Activated B cell treated with CpG ODN at 0.5 μM for 24 hours (primary cell): ENCODE measurements around the gene TMEFF2. TPM values are rescaled to one million over a fixed set of nuclear protein-coding genes. Genes with fewer than 3 reads are reported as not detected.

Source experiments
- ATAC-seq: fragments of 200-7000 bp; cut with Tn5 transposase; one replicate; pipeline ENCODE4 v1.10.0; 2021; ENCODE audit warnings: low read depth, mild to moderate bottlenecking, moderate library complexity
- CTCF ChIA-PET: fragments of 350-600 bp; sonication (Branson Sonifier 250); formaldehyde crosslinking; loops from one replicate; lab custom pipeline; 2021; ENCODE audit warnings: antibody characterized with exemption; lab: Charles Lee
- POLR2A ChIA-PET: fragments of 350-600 bp; sonication (Branson Sonifier 250); formaldehyde crosslinking; loops from one replicate; lab custom pipeline; 2021; ENCODE audit warnings: antibody characterized with exemption; lab: Charles Lee
- DNase-seq: peaks from one replicate; pipeline ENCODE4 v3.0.0; 2022
- H3K27ac Mint-ChIP-seq: one replicate; pipeline ENCODE4 v1.8.0; 2020; ENCODE audit warnings: mixed read lengths
- H3K27me3 Mint-ChIP-seq: one replicate; pipeline ENCODE4 v1.8.0; 2021; ENCODE audit warnings: mixed read lengths
- H3K36me3 Mint-ChIP-seq: one replicate; pipeline ENCODE4 v1.8.0; 2021; ENCODE audit warnings: low read depth, mixed read lengths
- H3K4me1 Mint-ChIP-seq: one replicate; pipeline ENCODE4 v1.8.0; 2021; ENCODE audit warnings: mixed read lengths
- H3K4me3 Mint-ChIP-seq: one replicate; pipeline ENCODE4 v1.8.0; 2020; ENCODE audit warnings: mild to moderate bottlenecking, mixed read lengths
- H3K9me3 Mint-ChIP-seq: one replicate; pipeline ENCODE4 v1.8.0; 2020; ENCODE audit warnings: mixed read lengths
- CTCF ChIP-seq: fragments of 200-600 bp; IDR thresholded peaks from one replicate; pipeline ENCODE4 v1.8.0; 2022; ENCODE audit warnings: antibody characterized with exemption, mild to moderate bottlenecking
- intact Hi-C: fragments of 100-400 bp; cut with micrococcal nuclease; formaldehyde crosslinking; loops from one replicate; pipeline ENCODE4 v1.15.1; 2024
- total RNA-seq: library from RNA; stranded (reverse); gene quantifications from 2 replicates; pipeline ENCODE4 v1.2.3, GENCODE V29; 2022

Gene TMEFF2
- total RNA-seq, 1 donor from 2014 or later, result not detected

DNA sequence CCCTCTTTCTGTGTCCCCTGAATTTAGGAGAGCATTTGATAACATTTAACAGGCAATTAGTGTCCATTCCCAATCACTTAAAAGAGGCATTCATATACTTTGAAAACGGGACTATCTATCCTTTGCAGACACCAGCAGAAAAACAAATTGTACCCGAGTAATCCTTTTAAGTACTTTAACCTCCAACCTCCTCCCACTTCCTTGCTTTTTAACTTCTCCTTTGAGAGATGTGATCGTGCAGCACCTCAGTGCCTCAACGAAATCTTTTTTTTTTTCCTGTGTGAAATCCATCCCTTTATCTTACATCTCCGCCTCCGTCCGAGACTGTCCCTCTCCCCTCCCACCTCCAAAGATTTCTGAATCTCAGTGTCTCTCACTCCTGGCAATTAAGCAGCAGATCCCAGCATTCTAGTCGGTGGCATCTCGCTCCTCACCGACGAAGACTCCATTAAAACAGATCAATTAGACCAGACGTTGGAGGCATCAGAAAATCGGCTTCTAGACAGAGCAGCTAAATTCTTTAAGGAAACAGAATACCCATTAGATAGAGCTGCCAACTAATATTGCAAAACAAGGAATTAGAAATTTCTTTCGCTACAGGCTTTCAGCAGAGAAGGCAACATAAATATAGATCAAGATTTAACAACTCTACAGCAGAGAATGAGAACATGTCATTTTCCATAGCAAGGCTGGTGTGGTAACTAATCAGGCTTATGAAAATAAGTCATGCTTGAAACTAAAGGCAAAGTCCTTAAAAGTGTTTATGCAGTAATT lies 1.9 kb upstream of the TMEFF2 start:
- peak overlapping the region; percentile 78 for H3K4me3 Mint-ChIP-seq
- no peaks in the 10 kb centered on the region for H3K36me3 Mint-ChIP-seq
- ChIA-PET CTCF (no interaction called here), POLR2A (no interaction called here)
- intact Hi-C loops, result no loop called here
- peaks cover 31% of the 10 kb centered on the region for H3K4me1 Mint-ChIP-seq
- DNase-seq (no peak), ATAC-seq (no peak)
- peaks cover 51% of the 10 kb centered on the region for H3K27me3 Mint-ChIP-seq
- H3K9me3 Mint-ChIP-seq, result no peaks in the 10 kb centered on the region
- H3K27ac Mint-ChIP-seq, result no peak overlapping the region
- TF ChIP-seq CTCF, result no peak

DNA sequence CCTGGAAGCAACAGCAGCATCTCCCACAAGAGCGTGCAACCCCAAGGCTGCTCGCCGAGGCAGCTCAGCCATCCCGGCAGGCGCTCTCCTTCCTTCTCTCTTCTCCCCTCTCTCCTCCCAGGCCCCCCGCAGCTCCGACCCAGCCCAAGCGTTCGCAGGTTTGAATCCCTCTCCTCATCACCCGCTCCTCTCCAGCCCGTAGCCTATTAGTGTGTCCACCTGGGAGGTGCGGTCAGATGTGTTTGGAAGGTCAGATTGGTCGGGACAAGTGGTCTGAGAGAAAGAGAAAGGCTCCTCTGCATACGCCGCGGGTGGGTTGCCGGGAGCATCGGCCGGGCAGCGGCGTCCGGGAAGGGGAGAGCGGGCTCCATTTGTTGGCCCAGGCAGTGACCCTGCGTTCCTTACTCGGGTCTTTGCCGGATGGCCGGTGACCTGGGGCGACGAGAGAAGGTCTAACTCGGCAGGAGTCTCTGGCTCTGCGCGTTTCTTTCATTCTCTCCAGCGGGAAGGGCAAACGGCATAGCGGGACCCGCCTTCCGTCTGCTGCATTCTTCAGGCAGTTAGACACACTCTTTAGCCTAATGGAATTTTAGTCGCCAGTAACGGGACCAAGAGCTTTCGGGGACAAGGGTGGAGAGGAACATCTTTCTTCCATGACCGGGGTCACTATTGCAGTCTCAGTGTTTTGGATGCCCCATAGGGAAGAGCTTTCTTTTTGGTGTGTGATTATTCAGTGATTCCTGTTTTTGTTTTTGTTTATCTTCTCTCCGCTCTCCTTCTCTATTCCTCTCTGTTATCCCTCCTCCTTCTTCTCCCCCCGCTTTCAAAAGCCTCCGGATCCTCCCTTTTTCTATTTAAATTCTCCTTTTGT lies 1.1 kb upstream of the TMEFF2 start:
- no peak for ATAC-seq
- Mint-ChIP-seq H3K4me3 (peak overlapping the region; percentile 78), H3K9me3 (no peaks in the 10 kb centered on the region), H3K27me3 (peaks cover 51% of the 10 kb centered on the region), H3K4me1 (peaks cover 31% of the 10 kb centered on the region), H3K36me3 (no peaks in the 10 kb centered on the region), H3K27ac (no peak overlapping the region)
- intact Hi-C loops, result no loop called here
- DNase-seq, result peak; percentile 18
- CTCF ChIA-PET, result interaction anchor here (1.7 kb wide), 1 partner anchor 33 kb away, joined by 5 read pairs; no protein-coding TSS in a partner anchor
- POLR2A ChIA-PET, result no interaction called here
- TF ChIP-seq CTCF, result no peak

- ChIA-PET POLR2A (no interaction called here), CTCF (interaction anchor here (1.7 kb wide), 1 partner anchor 32 kb away, joined by 5 read pairs; no protein-coding TSS in a partner anchor)
- peak; percentile 25 for ATAC-seq
- peak; percentile 18 for DNase-seq
- no peak for TF ChIP-seq CTCF
- Mint-ChIP-seq H3K27ac (no peak overlapping the region), H3K9me3 (no peaks in the 10 kb centered on the region), H3K4me1 (peaks cover 31% of the 10 kb centered on the region), H3K4me3 (peak overlapping the region; percentile 78), H3K36me3 (no peaks in the 10 kb centered on the region), H3K27me3 (peaks cover 55% of the 10 kb centered on the region)
- intact Hi-C loops, result no loop called here
Measured at GRCh38 chr2:192194265-192194865, 368 bp downstream of the TMEFF2 start.

DNA sequence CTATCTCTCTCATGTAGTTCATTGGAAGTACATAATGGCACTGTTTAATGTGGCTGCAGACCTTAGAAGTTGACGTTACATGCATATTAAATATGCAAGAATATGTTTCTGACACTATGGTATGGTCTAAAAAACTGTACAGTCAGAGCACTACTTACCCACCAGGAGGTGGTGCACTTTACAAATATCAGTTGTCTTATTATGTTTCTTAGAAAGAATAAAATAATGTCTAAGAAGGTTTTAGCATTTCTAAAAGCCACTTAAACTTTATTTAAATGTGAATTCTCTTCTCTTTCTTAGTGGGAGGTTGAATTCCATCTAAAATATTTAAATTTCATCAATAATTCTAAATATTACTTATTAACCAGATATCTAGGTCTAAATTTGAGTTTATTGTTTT lies 4.3 kb downstream of the TMEFF2 start:
- peaks cover 17% of the 10 kb centered on the region for H3K4me1 Mint-ChIP-seq

More for the DNA sequence above, 4.3 kb downstream of the TMEFF2 start:
- Mint-ChIP-seq H3K27me3 (peaks cover 45% of the 10 kb centered on the region), H3K4me3 (no peak overlapping the region), H3K36me3 (no peaks in the 10 kb centered on the region), H3K9me3 (no peaks in the 10 kb centered on the region), H3K27ac (no peak overlapping the region)
- TF ChIP-seq CTCF, result no peak
- ChIA-PET POLR2A (no interaction called here), CTCF (no interaction called here)
- intact Hi-C loops, result no loop called here
- no peak for ATAC-seq
- DNase-seq, result no peak
